Neural progenitor cell (in vitro differentiated cells): ENCODE results near the gene AGBL2. TPM values are rescaled to one million over a fixed set of nuclear protein-coding genes. Genes with fewer than 3 reads are reported as not detected.

Source experiments
- DNase-seq: peaks from one replicate; pipeline ENCODE4 v3.0.0-alpha.2; 2016; ENCODE audit warnings: low spot score
- H2AFZ ChIP-seq: fragments of 200-600 bp; sonication (generic); replicated peaks from 2 replicates; pipeline ENCODE4 v1.6.1; 2016; ENCODE audit warnings: antibody characterized with exemption
- H3F3A ChIP-seq: fragments of 200-600 bp; sonication (generic); 2 replicates; pipeline ENCODE4 v1.6.1; 2016; ENCODE audit warnings: antibody characterized with exemption, low read depth
- H3K27ac ChIP-seq: fragments of 200-600 bp; sonication (generic); 2 replicates; pipeline ENCODE4 v1.5.1; 2016; ENCODE audit warnings: mild to moderate bottlenecking
- H3K27me3 ChIP-seq: fragments of 200-600 bp; sonication (generic); 2 replicates; pipeline ENCODE4 v1.6.1; 2016; ENCODE audit warnings: mild to moderate bottlenecking, moderate library complexity
- H3K36me3 ChIP-seq: fragments of 200-600 bp; sonication (generic); 2 replicates; pipeline ENCODE4 v1.5.1; 2016
- H3K4me1 ChIP-seq: fragments of 200-600 bp; sonication (generic); 2 replicates; pipeline ENCODE4 v1.6.1; 2016; ENCODE audit warnings: mixed run types
- H3K4me2 ChIP-seq: fragments of 200-600 bp; sonication (generic); 2 replicates; pipeline ENCODE4 v1.6.1; 2016
- H3K4me3 ChIP-seq: fragments of 200-600 bp; sonication (generic); 2 replicates; pipeline ENCODE4 v1.5.1; 2016
- H3K79me2 ChIP-seq: fragments of 200-600 bp; sonication (generic); 2 replicates; pipeline ENCODE4 v1.6.1; 2016; ENCODE audit warnings: low read depth
- H3K9ac ChIP-seq: fragments of 200-600 bp; sonication (generic); 2 replicates; pipeline ENCODE4 v1.6.1; 2016
- H3K9me3 ChIP-seq: fragments of 200-600 bp; sonication (generic); 2 replicates; pipeline ENCODE4 v1.5.1; 2016; ENCODE audit warnings: low read depth
- H4K20me1 ChIP-seq: fragments of 200-600 bp; sonication (generic); 2 replicates; pipeline ENCODE4 v1.6.1; 2016; ENCODE audit warnings: low read depth
- H3K27ac Mint-ChIP-seq: 3 replicates; pipeline ENCODE4 v1.8.0; 2021; ENCODE audit warnings: mixed read lengths
- H3K27me3 Mint-ChIP-seq: 2 replicates; pipeline ENCODE4 v1.8.0; 2022; ENCODE audit warnings: low read depth, mild to moderate bottlenecking, inconsistent platforms, moderate library complexity, mixed read lengths; ENCODE audit not compliant: insufficient read depth
- H3K36me3 Mint-ChIP-seq: 3 replicates; pipeline ENCODE4 v1.8.0; 2021; ENCODE audit warnings: mixed read lengths
- H3K4me1 Mint-ChIP-seq: 3 replicates; pipeline ENCODE4 v1.8.0; 2021; ENCODE audit warnings: mixed read lengths
- H3K4me3 Mint-ChIP-seq: 3 replicates; pipeline ENCODE4 v1.8.0; 2021; ENCODE audit warnings: mild to moderate bottlenecking, moderate library complexity, mixed read lengths
- H3K9me3 Mint-ChIP-seq: 3 replicates; pipeline ENCODE4 v1.8.0; 2020; ENCODE audit warnings: mixed read lengths
- EZH2 ChIP-seq: fragments of 200-600 bp; sonication (generic); IDR thresholded peaks from 2 replicates; pipeline ENCODE4 v1.6.1; 2017; ENCODE audit warnings: antibody characterized with exemption, mild to moderate bottlenecking, moderate library complexity
- EZH2phosphoT487 ChIP-seq: fragments of 200-600 bp; sonication (generic); IDR thresholded peaks from 2 replicates; pipeline ENCODE4 v1.6.1; 2017; ENCODE audit warnings: antibody characterized with exemption
- total RNA-seq: library from RNA; depleted of rRNA; stranded (reverse); fragments of >200 nt; gene quantifications from 2 replicates; pipeline ENCODE4 v1.2.3, GENCODE V29; 2015; ENCODE audit warnings: low replicate concordance
- TF ChIP-seq, protein P1 (sequence below): fragments of 200-600 bp; sonication (generic); IDR thresholded peaks from 2 replicates; pipeline ENCODE4 v1.5.1; 2017; ENCODE audit warnings: antibody characterized with exemption, mild to moderate bottlenecking

The AGBL2 gene
- total RNA-seq, 1 donor from 2014 or later: 2.5 TPM

DNA sequence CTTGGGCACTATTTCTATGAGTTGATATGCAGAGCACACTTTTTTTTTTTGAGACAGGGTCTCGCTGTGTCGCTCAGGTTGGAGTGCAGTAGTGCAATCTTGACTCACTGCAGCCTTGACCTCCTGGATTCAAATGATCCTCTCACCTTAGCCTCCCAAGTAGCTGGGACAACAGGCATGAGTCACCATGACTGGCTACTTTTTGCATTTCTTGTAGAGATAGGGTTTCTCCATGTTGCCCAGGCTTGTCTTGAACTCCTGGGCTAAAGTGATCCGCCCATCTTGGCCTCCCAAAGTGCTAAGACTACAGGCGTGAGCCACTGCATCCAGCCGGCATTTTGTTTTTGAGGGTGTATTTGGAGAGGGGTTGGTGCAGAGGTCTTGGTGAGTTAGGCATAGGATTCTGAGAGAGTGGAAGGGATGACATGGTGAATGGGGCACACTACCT, 42.9 kb downstream of the AGBL2 start:
- no peak overlapping the region for H3K4me2 ChIP-seq
- no peaks in the 10 kb centered on the region for H3K9me3 ChIP-seq
- no peak overlapping the region for H2AFZ ChIP-seq
- H3K27ac ChIP-seq: no peak overlapping the region
- DNase-seq: no peak
- H3K79me2 ChIP-seq: no peaks in the 10 kb centered on the region
- Mint-ChIP-seq H3K36me3 (no peaks in the 10 kb centered on the region), H3K4me3 (no peak overlapping the region), H3K27ac (no peak overlapping the region), H3K4me1 (no peaks in the 10 kb centered on the region), H3K27me3 (peaks cover 3% of the 10 kb centered on the region), H3K9me3 (no peaks in the 10 kb centered on the region)
- no peaks in the 10 kb centered on the region for H3K27me3 ChIP-seq
- no peaks in the 10 kb centered on the region for H3F3A ChIP-seq
- no peaks in the 10 kb centered on the region for H3K4me1 ChIP-seq
- H4K20me1 ChIP-seq: no peaks in the 10 kb centered on the region
- H3K9ac ChIP-seq: no peak overlapping the region
- H3K36me3 ChIP-seq: no peaks in the 10 kb centered on the region
- no peak overlapping the region for H3K4me3 ChIP-seq
- TF ChIP-seq EZH2 (no peak), EZH2phosphoT487 (no peak)
- TF ChIP-seq, protein P1, sequence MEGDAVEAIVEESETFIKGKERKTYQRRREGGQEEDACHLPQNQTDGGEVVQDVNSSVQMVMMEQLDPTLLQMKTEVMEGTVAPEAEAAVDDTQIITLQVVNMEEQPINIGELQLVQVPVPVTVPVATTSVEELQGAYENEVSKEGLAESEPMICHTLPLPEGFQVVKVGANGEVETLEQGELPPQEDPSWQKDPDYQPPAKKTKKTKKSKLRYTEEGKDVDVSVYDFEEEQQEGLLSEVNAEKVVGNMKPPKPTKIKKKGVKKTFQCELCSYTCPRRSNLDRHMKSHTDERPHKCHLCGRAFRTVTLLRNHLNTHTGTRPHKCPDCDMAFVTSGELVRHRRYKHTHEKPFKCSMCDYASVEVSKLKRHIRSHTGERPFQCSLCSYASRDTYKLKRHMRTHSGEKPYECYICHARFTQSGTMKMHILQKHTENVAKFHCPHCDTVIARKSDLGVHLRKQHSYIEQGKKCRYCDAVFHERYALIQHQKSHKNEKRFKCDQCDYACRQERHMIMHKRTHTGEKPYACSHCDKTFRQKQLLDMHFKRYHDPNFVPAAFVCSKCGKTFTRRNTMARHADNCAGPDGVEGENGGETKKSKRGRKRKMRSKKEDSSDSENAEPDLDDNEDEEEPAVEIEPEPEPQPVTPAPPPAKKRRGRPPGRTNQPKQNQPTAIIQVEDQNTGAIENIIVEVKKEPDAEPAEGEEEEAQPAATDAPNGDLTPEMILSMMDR: no peak

DNA sequence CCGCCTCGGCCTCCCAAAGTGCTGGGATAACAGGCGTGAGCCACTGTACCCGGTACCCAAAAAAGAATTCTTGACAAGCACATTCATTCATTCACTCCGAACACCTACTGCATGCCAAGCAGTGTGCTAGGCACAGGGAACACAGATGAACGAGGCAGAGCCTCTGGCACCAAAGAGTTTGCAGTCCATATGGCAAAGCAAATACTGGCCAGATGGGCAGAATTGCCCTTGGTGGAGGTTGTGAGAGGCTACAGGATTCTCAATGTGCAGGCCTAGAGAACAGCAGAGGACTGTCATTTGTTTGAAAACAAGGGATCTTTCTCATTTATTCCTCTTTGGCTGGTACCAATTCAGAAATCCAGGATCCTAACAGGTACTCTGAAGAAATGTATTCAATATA, 45.3 kb downstream of the AGBL2 start:
- DNase-seq: no peak
- Histone ChIP-seq H3K4me2 (no peak overlapping the region), H3K36me3 (no peaks in the 10 kb centered on the region), H3K9ac (no peak overlapping the region), H3F3A (no peaks in the 10 kb centered on the region), H2AFZ (no peak overlapping the region), H3K27me3 (no peaks in the 10 kb centered on the region), H3K79me2 (no peaks in the 10 kb centered on the region), H3K27ac (no peak overlapping the region), H3K4me1 (no peaks in the 10 kb centered on the region), H4K20me1 (no peaks in the 10 kb centered on the region), H3K9me3 (no peaks in the 10 kb centered on the region), H3K4me3 (no peak overlapping the region)
- H3K27ac Mint-ChIP-seq: no peak overlapping the region
- no peaks in the 10 kb centered on the region for H3K9me3 Mint-ChIP-seq
- H3K4me1 Mint-ChIP-seq: no peaks in the 10 kb centered on the region
- H3K4me3 Mint-ChIP-seq: no peak overlapping the region
- peaks cover 3% of the 10 kb centered on the region for H3K27me3 Mint-ChIP-seq
- TF ChIP-seq, protein P1: no peak
- no peaks in the 10 kb centered on the region for H3K36me3 Mint-ChIP-seq

DNA sequence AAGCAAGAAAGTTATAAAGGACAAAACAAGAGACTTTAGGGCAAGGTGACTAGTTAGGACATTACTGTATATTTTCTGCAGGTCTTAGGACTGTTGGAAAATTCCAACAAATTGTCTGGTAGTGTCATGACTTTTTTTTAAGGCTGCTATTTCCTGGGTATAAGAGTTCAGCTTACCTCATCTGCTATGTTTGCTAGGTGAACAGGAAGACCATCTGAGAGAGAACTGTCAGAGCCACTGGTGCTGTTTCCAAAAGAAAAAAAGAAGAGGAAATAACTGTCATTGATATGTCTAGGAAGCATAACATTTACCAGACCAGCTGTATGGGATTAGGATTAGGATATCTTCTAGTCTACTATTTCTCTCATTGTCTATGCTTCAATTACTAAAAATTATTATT, 46.5 kb downstream of the AGBL2 start:
- Histone ChIP-seq H2AFZ (no peak overlapping the region), H4K20me1 (no peaks in the 10 kb centered on the region), H3K4me2 (no peak overlapping the region), H3K9ac (no peak overlapping the region), H3K4me1 (no peaks in the 10 kb centered on the region), H3F3A (no peaks in the 10 kb centered on the region), H3K4me3 (no peak overlapping the region), H3K79me2 (no peaks in the 10 kb centered on the region), H3K36me3 (no peaks in the 10 kb centered on the region), H3K9me3 (no peaks in the 10 kb centered on the region), H3K27ac (no peak overlapping the region), H3K27me3 (no peaks in the 10 kb centered on the region)
- no peak overlapping the region for H3K4me3 Mint-ChIP-seq
- TF ChIP-seq EZH2phosphoT487: no peak
- TF ChIP-seq EZH2: no peak
- TF ChIP-seq, protein P1: no peak
- no peaks in the 10 kb centered on the region for H3K9me3 Mint-ChIP-seq
- no peaks in the 10 kb centered on the region for H3K36me3 Mint-ChIP-seq
- DNase-seq: no peak
- peaks cover 3% of the 10 kb centered on the region for H3K27me3 Mint-ChIP-seq
- no peak overlapping the region for H3K27ac Mint-ChIP-seq
- H3K4me1 Mint-ChIP-seq: no peaks in the 10 kb centered on the region

DNA sequence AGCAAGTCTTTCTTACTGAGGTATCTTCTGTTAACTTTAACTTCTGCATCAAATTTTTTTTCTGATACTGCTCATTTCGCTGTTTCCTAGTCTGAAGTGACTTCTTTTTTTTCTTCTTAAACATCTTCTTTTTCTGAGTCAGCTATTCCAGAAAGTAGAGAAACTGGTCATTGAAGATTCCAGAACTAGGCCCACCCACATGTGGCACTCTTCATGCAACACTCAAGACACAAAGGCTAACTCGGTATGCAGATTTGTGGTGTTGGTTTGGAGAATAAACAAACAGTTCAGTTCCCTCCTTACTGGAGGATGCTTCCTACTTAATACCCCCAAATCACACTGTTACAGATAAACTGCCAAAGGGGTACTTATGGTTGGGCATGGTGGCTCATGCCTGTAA, 47.6 kb downstream of the AGBL2 start:
- DNase-seq: no peak
- H3K9me3 Mint-ChIP-seq: no peaks in the 10 kb centered on the region
- TF ChIP-seq EZH2 (no peak), EZH2phosphoT487 (no peak)
- TF ChIP-seq, protein P1: no peak
- no peaks in the 10 kb centered on the region for H3K79me2 ChIP-seq
- H4K20me1 ChIP-seq: no peaks in the 10 kb centered on the region
- no peaks in the 10 kb centered on the region for H3K36me3 Mint-ChIP-seq
- H3K27me3 ChIP-seq: no peaks in the 10 kb centered on the region
- no peak overlapping the region for H3K27ac Mint-ChIP-seq
- no peaks in the 10 kb centered on the region for H3K36me3 ChIP-seq
- no peaks in the 10 kb centered on the region for H3K9me3 ChIP-seq
- H2AFZ ChIP-seq: no peak overlapping the region
- no peaks in the 10 kb centered on the region for H3K4me1 ChIP-seq
- H3K4me2 ChIP-seq: no peak overlapping the region
- peaks cover 3% of the 10 kb centered on the region for H3K27me3 Mint-ChIP-seq
- no peak overlapping the region for H3K4me3 ChIP-seq
- peaks cover 6% of the 10 kb centered on the region for H3K4me1 Mint-ChIP-seq
- H3F3A ChIP-seq: no peaks in the 10 kb centered on the region
- H3K27ac ChIP-seq: no peak overlapping the region
- no peak overlapping the region for H3K9ac ChIP-seq
- H3K4me3 Mint-ChIP-seq: no peak overlapping the region
